Right lobe of liver (tissue), 4 donors: Measurements from ENCODE around the gene EXOC4.

Experiments used
- POLR2A ChIP-seq: fragments of 450-650 bp; IDR thresholded peaks from one replicate; pipeline ENCODE4 v1.6.1; 2017; ENCODE audit warnings: antibody characterized with exemption, mild to moderate bottlenecking
- TF ChIP-seq, protein P1 (sequence below), 4 donors: fragments of 200-600 bp in 3 of 4; fragments of 450-650 bp in 1 of 4; IDR thresholded peaks; one replicate each; pipeline versions ENCODE4 v1.5.1 to v1.8.0; 2016 to 2022; ENCODE audit warnings: antibody characterized with exemption in 4 of 4, mild to moderate bottlenecking in 2 of 4
- donor health status: DM: no; HTN: no; CAD: no.
- donor health status: DM: no; HTN: no; CAD: no.
- donor health status: DM: no; HTN: yes; CAD: no.

DNA sequence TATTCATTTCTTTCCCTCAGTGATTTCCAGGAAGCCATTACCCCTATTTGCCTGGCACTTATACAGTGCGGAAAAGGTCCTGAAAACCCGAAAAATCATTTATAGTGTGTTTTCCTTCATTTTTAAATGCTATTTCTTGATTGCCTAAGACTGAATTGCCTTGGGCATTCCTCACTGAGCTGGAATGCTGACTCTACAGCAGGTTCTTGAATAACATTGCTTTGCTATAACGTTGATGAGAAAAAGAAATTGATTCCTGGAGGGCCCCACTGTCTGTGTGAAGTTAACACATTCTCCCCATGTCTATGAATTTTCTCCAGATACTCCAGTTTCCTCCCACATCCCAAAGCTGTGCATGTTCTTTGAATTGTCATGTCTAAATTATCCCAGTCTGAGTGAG, 308.5 kb downstream of the EXOC4 start:
- TF ChIP-seq, protein P1, sequence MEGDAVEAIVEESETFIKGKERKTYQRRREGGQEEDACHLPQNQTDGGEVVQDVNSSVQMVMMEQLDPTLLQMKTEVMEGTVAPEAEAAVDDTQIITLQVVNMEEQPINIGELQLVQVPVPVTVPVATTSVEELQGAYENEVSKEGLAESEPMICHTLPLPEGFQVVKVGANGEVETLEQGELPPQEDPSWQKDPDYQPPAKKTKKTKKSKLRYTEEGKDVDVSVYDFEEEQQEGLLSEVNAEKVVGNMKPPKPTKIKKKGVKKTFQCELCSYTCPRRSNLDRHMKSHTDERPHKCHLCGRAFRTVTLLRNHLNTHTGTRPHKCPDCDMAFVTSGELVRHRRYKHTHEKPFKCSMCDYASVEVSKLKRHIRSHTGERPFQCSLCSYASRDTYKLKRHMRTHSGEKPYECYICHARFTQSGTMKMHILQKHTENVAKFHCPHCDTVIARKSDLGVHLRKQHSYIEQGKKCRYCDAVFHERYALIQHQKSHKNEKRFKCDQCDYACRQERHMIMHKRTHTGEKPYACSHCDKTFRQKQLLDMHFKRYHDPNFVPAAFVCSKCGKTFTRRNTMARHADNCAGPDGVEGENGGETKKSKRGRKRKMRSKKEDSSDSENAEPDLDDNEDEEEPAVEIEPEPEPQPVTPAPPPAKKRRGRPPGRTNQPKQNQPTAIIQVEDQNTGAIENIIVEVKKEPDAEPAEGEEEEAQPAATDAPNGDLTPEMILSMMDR (IDR thresholded peaks at IDR 0.05) = no peak
- TF ChIP-seq POLR2A = no peak
